ENCODE data around the gene MME.
"Not testable (repeated sequence)": the region's sequence is repeated elsewhere in the genome, so short reads cannot be mapped to it uniquely, and the experiment has no call there.

MME gene

DNA sequence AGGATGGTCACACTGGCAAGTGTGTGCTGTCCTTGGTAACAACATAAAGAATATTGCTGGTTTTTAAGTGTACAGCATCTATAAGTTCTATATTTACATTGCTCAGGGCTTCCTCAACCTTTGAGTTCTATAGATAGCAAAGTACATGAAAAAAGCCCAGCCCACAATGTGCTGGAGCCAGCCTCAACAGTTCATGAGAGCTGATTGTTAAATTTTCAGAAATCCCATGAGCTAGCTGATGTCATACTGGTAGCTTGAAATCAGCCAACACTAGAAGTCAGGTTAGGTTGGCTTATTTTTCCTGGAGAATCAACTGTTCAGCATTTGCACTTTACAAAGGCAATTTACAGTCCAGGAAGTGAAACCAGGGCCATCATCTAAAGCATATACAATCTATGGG, 110.6 kb downstream of the MME start:
- no peak for DNase-seq (ENCODE audit: low read depth in 3 of 3, low spot score in 1 of 3)

DNA sequence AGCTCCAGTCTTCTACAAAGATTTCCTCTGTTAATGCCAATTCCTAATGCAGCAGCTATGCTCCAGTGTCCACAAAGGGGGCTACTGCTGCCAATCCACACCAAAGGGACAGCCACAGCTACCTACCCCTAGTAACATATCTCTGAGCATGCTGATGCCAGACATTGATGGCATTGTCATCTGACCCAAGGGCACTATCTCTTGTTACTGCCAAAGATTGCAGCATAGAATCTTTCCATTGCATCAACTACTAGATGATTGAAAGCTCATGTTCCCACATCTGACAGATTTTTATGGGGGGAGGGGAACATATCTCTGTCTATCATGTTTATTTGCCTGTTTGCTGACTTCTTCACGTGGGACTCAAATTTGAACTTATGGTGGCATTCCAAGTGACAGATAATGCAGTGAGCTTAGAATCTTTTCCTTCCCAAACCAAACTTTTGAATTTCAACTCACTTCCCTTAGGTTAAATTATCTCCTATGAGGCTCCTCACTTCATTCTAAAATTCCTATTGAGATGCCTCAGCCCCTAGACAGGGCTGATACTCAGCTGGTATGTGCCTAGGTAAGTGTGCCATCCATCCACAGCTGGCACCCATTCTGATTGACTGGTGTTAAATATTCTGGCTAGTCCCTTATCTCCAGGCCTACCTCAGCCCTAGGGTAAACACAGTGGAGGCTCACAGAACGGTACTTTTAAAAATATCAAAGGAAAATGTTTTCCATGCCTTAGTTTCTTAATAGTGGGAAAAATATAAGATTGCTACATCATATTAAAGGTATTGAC, 113.0 kb downstream of the MME start:
- no peak for DNase-seq (ENCODE audit: low read depth in 3 of 3, low spot score in 1 of 3)

DNA sequence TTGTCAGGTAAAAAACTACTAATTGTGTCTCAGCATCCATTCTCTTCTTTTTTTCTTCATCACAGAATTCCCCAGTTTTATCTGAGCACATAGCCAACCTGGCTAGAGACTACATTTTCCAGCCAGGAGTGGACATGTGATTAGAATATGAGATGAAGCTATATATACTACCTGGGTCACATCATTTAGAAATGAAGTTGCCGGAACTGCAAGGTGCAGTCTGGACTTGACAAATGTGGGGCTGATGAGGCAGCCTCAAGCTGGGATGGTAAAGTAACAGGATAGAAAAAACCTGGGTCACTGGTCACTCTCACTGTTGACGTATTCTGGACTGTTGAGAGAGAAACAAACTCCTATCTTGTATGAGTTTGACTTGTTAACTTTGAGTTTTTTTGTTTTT, 113.7 kb downstream of the MME start:
- no peak for DNase-seq (ENCODE audit: low read depth in 3 of 3, low spot score in 1 of 3)

DNA sequence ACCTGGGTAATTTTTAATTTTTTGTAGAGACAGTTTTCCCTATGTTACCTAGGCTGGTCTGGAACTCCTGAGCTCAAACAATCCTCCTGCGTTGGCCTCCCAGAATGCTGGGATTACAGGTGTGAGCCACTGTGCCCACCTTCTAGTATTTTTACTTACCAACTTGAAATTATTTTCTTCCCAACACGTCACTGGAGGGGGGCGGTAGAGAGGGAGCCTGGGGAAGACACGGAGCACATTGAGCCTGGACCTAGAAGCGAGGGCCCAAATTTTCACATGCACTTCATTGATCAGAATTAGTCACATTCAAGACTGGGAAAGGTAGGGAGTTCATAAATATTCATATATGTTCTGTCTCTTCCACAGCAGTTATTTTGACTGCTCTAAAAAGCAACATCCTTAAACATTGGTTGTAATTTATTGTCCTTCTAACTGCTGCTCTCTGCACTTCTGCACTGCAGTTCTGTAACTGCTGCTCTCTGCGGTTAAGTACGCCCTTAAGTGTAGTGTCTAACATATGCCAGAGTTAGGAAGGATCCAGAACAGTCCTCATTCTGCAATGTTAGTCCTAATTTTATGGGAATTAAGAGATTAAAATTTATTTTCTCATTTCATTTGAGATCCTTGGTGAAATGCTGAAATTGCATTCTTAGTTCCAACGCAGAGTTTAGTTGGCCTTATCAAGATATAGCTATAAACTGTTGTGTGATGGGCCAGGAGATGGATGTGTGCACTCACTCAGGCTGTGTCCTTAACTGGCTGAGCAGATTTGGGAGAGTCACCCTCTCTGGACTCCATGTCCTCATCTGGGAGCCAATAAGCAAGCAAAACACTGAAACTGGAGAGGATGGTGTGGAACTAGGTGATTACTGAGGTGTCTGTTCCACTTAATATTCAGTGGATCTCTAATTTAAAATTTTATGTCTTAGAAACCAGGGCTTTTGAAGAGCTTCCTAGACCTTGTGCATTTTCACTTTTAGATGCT, 115.1 kb downstream of the MME start:
- no peak for DNase-seq (ENCODE audit: low read depth in 3 of 3, low spot score in 1 of 3)

DNA sequence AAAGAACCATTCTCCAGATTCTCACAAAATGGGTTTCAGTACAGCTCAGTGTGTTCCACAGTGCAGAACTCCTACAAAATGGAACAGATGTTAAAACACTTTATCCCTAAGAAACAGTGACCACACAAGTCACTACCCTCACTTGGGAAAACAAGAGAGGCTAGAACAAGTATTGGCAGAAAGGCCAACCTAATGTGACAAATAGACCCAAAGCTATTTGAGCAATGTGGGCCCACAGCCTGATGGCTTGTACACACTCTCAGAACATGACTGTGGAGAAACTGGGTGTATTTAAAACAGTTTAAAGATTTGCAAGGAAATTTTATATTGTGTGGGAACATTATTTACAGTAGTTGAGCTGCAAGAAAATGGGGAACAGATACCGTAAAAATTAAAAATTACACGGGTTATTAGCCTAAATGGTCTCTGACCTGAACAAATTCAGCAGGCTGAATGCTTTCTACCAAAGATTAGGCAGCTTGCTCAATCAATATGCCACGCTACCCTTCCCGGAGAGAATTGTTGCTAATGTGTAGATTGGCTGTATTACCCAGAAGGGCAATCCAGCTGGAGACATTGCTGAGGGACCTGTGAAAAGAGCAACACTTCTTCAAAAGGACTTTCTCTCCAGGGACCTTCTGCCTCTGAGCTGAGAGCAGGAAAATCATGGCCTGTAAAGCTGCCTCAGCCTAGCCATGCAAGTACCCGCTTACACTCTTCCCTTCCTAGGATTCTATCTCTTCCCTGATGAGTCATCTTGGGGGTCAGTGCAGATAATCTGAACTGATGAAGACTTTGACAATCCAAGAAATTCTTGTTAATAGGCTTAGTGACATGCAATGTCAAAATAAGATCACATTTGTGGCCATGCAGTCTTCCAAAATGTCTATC, 116.3 kb downstream of the MME start:
- DNase-seq (ENCODE audit: low read depth in 3 of 3, low spot score in 1 of 3) = no peak

DNA sequence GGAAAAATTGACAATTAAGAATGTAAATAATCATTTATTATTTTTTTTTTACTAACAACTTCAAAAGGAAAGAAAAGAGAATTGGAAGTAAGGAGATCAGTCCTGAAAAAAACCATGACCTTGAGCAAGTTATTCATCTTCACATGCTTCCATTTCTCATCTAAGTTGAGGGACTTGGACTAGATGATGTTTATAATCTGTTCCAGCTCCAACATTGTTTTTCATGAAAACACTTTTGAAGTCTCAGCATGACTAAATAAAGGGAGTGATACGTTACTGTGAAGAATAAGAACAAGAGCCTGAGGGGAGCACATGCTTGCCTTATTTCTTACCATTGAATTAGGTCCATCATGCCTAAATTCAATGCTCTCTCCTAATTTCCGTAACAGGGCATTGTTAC, 117.7 kb downstream of the MME start:
- no peak for DNase-seq (ENCODE audit: low read depth in 3 of 3, low spot score in 1 of 3)

DNA sequence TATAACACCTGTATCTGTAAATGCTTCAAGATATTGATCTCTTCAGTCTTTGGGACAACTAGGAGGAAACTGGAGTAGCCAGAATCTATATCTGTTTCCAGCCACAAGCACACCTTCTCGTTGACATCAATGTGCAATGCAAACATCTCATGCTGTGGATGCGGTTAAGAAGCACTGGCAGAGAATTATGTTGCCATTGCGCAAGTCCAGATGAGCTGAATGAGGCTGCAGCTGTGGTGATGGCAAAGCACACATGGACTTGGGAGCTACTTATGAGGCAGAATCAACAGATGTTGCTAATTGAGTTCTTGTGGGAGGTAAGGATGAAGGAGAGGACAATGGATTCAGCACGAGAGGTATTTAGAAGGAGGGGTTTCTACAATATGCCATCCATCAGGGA, 122.5 kb downstream of the MME start:
- DNase-seq (ENCODE audit: low read depth in 3 of 3, low spot score in 1 of 3) = no peak

DNA sequence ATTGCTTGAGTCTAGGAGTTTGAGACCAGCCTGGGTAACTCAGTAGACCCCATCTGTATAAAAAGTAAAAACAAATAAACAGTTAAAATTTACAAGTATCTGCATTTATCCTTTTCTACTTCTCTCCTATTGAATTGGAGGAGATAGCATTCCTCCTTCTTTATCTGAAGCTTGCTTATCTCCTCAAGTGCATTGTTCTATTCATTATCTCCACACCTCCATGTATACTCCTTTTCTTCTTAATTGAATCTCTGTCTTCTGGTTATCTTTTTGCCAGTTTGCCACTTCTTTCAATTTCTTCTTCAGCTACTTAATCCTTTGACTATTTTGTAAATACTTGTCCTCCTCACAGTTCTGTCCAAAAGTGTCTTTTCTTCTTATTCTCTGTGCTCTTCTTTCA, 124.7 kb downstream of the MME start:
- no peak for DNase-seq (ENCODE audit: low read depth in 3 of 3, low spot score in 1 of 3)

DNA sequence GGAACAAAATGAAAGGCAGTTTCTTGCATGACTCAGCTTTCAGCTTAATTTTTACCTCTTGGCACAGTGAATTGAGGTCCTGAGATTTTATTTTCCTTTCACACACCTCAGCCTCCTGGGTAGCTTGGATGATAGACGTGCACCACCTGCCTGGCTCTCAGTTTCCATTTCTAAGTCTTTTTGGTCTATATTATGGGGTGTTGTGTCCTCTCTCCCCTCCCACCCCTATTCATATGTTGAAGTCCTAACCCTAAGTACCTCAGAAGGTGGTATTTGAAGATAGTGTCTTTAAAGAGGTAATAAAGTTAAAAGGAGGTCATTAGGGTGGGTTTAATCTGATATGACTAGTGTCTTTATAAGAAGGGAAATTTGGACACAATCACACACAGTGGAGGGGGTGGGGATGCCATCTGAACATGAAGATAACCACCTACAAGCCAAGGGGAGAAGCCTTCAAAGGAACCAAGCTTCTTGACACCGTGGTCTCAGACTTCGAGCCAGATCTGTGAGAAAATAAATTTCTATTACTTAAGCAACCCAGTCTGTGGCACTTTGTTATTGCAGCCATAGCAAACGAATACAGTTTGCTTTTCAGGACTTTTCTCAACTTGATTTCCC, 128.2 kb downstream of the MME start:
- no peak for DNase-seq (ENCODE audit: low read depth in 3 of 3, low spot score in 1 of 3)

DNA sequence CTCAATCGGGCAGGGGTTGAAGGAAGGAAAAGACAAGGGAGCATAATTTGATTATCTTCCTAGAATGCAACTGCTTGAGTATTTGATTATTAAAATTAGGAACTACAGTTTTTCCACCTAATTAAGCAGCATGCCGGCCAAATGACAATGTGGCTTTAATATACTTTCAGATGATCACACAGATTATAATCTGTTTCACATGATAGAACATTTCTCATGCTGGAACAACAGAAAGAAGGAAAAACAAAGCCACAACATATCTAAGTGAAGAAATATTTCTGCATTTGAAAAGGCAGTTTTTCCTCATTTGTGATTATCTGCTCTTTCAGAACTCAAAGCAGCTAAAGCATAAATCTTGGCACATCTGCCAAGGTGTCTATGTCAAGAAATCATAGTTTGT, 130.6 kb downstream of the MME start:
- no peak for DNase-seq (ENCODE audit: low read depth in 3 of 3, low spot score in 1 of 3)

DNA sequence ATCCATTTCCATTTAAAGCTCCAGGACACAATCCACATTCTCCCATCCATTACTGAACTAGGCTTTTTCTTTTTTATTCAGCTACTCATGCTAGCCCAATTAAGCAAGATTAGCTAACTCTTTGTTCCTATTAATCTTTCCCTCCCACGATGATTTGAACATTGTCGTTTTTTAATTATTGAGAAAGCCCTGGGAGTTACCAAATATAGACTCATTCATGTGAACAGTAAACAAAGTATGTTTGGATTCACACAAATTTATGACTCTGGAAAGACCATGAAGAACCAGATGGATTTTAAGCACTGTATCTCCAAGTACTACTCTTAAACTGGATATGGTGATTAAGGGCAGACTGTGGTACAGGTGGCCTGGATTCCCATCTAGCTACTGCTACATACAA, 131.1 kb downstream of the MME start:
- no peak for DNase-seq (ENCODE audit: low read depth in 3 of 3, low spot score in 1 of 3)

DNA sequence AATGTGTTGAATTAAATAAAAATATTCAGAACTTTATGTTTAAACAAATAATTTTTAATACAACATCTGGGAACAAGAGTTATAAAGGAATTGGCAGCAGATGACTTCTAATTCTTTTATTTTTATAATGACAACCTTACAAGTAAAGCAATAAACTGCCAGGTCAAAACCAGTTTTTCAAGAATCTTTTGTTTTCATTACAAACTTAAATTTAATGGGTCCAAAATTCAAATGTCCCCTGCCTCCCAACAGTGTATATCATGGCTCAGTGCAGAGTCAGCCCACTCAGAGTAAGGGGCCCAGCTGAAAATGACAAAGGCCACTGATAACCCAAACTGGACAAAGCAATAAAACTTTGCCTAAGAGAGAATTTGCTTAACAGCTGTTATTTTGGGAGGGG, 131.8 kb downstream of the MME start:
- no peak for DNase-seq (ENCODE audit: low read depth in 3 of 3, low spot score in 1 of 3)

DNA sequence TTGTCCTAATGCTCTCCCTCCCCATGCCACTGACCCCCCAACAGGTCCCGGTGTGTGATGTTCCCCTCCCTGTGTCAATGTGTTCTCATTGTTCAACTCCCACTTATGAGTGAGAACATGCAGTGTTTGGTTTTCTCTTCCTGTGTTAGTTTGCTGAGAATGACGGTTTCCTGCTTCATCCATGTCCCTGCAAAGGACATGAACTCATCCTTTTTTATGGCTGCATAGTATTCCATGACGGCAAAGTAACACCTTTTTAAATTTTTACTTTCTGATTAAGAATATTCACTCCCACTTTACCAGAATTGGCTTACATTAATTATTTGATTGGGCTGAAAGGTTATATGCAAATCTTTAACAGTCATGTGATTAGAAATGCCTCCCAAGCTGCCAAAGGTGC, 135.9 kb downstream of the MME start:
- DNase-seq (ENCODE audit: low read depth in 3 of 3, low spot score in 1 of 3) = not testable (repeated sequence)

DNA sequence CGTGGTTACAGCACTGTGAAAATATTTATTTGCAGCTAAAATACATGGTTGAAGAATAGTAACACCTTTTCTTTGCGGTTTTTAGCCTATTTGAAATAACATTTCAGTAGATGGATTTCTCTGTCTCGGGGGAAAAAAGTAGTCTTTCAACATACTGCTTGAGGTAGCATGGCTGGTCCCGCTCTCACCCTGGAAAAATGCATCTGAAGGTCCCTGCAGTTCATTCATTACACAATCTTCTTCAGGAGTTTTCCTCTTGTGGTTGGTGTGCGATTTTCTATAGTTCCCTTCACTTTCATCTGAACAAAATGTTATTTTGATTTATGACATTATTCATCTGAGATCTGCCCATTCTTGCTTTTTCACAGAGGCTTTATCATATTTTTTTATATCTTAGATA, 137.5 kb downstream of the MME start:
- no peak for DNase-seq (ENCODE audit: low read depth in 3 of 3, low spot score in 1 of 3)

DNA sequence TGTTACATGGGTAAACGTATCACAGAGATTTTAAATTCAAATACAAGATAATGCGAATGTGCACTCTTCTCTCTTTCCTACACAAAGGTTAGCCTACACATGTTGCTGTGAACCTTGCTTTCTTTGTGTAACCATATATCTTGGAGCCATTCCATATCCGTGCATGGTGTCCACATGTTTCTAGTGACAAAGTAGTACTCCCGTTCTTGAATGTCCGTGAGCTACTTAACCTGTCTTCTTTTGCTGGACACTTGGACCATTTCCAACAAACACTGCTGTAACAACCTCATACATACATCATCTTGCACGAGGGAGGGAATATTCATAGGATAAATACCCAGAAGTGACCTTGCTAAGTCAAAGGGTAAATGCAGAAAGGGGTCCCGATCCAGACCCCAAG, 138.3 kb downstream of the MME start:
- no peak for DNase-seq (ENCODE audit: low read depth in 3 of 3, low spot score in 1 of 3)

DNA sequence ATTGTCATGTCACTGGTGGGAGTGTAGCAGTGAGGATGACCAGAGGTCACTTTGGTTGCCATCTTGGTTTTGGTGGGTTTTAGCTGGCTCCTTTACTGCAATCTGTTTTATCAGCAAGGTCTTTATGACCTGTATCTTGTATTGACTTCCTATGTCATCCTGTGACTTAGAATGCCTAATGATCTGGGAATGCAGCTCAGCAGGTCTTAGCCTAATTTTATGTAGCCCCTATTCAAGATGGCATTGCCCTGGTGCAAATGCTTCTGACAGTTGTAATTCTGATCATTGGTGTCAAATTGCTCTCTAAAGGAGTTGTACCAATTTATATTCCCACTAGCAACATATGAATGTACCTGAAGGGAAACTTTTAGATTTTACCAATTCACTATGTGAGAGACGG, 139.0 kb downstream of the MME start:
- no peak for DNase-seq (ENCODE audit: low read depth in 3 of 3, low spot score in 1 of 3)

DNA sequence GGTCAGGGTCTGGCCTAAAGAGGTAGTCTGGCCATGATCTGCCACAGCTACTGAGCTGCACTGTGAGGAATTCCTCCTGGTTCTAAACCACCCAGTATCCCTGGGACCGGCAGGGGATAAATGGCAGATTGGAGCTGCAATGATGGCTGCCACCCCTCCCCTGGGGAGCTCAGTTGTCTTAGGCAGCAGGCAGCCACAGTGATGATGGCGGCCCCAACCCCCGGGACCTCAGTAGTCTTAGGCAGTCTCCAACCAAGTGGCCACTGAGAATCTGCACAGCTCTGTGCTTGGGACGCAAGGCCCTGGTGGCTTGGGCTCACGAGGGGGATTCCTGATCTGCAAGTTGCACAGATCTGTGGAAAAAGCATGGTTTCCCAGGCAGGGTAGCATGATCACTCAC, 145.3 kb downstream of the MME start:
- no peak for DNase-seq (ENCODE audit: low read depth in 3 of 3, low spot score in 1 of 3)

DNA sequence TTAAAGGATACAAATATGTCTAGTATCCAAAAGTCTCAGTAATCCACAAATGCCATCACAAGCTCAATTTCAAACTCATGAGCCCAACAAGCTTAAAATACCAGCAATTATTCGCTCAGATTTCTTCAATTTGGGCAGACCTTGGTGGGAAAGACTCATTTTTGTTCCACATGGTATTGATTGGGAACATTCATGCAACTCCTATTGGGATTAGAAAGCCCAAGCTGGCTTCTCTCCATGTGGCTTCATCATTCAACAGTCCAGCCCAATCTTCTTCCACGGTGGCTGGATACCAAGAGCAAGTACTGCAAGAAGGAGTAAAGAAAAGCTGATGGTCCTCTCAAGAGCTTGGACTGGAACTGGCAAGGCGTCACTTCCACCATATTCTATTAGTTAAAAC, 147.0 kb downstream of the MME start:
- DNase-seq (ENCODE audit: low read depth in 3 of 3, low spot score in 1 of 3) = no peak

DNA sequence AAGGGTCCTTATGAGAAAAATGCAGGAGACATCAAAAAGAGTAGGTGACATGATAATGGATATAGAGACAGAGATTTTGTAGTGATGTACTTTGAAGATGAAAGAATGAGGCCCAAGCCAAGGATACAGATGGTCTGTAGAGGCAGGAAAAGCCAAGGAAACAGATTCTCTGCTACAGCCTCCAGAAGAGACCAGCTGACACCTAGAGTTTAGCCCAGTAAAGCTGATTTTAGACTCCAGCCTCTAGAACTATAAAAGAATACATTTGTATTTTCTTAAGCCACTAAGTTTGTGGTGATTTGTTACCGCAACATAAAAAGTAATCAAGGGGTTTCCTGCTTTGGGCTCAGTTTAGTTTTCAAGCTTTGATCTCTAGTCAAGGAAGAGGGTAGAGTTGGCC, 148.6 kb downstream of the MME start:
- DNase-seq (ENCODE audit: low read depth in 3 of 3, low spot score in 1 of 3) = no peak

DNA sequence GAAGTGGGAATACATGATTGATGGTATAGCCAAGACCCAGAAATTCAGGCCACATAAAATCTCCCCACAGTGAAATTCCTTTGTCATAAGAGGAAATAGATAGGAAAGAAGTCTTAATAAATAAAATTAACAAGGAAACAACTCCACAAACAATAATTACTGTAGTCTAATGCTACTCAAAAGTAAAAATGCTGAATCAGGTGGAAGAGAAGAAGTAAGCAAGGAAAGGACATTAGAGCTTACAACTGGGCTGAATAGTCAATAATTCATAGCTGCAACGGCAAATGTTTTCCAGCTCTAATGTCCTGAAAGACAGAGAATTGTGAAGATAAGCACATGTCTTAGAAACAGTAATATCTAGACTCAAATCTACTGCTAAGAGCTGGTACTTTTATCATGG, 149.0 kb downstream of the MME start:
- DNase-seq (ENCODE audit: low read depth in 3 of 3, low spot score in 1 of 3) = no peak

DNA sequence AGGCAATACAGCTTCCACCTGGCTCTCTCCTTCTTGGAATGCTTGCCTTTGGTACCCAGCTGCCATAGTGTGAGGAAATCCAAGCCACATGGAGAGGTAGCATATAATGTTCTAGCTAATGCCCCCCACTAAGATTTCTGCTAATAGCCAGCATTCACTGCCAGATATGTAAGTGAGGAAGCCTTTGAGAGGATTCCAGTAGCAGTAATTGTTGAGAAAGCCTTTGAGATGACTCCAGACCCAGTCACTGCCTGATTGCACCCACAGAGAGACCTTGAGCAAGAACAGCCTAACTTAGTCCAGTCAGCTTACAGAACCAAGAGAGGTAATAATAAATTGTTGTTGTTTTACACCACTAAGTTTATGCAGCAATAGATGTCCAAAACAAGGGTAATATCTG, 150.3 kb downstream of the MME start:
- no peak for DNase-seq (ENCODE audit: low read depth in 3 of 3, low spot score in 1 of 3)

Measured in stimulated activated CD4-positive, alpha-beta T cell treated with anti-CD3 and anti-CD28 coated beads, TNF-alpha, amount 100 ng/mL, for 1 hour (primary cell).